HEK293 (cell line): Measurements from ENCODE around the gene KLHDC7B.

ENCODE experiments used
- KLF8 ChIP-seq: fragments of 450-650 bp; formaldehyde crosslinking; IDR thresholded peaks from 2 replicates; pipeline ENCODE4 v1.5.1; 2016; ENCODE audit warnings: missing biosample characterization, missing genetic modification characterization
- OSR2 ChIP-seq: fragments of 450-650 bp; formaldehyde crosslinking; IDR thresholded peaks from 2 replicates; pipeline ENCODE4 v1.5.1; 2016; ENCODE audit warnings: missing biosample characterization, missing genetic modification characterization
- PRDM1 ChIP-seq: fragments of 450-650 bp; formaldehyde crosslinking; IDR thresholded peaks from 2 replicates; pipeline ENCODE4; 2016; ENCODE audit warnings: missing biosample characterization, missing genetic modification characterization
- REST ChIP-seq: fragments of 450-650 bp; formaldehyde crosslinking; IDR thresholded peaks from 2 replicates; pipeline ENCODE4 v1.5.1; 2016; ENCODE audit warnings: missing biosample characterization, missing genetic modification characterization
- SCRT1 ChIP-seq: fragments of 450-650 bp; formaldehyde crosslinking; IDR thresholded peaks from 2 replicates; pipeline ENCODE4 v1.5.1; 2016; ENCODE audit warnings: missing biosample characterization, missing genetic modification characterization, borderline replicate concordance
- SP2 ChIP-seq: fragments of 450-650 bp; formaldehyde crosslinking; IDR thresholded peaks from 2 replicates; pipeline ENCODE4 v1.5.1; 2016; ENCODE audit warnings: missing biosample characterization, missing genetic modification characterization
- ZBTB1 ChIP-seq: fragments of 450-650 bp; formaldehyde crosslinking; IDR thresholded peaks from 2 replicates; pipeline ENCODE4 v1.5.1; 2016; ENCODE audit warnings: missing biosample characterization, missing genetic modification characterization
- ZBTB10 ChIP-seq: fragments of 450-650 bp; formaldehyde crosslinking; IDR thresholded peaks from 2 replicates; pipeline ENCODE4 v1.5.1; 2016; ENCODE audit warnings: missing biosample characterization, missing genetic modification characterization
- ZBTB21 ChIP-seq: fragments of 450-650 bp; formaldehyde crosslinking; IDR thresholded peaks from 2 replicates; pipeline ENCODE4 v1.5.1; 2017; ENCODE audit warnings: missing biosample characterization, missing genetic modification characterization
- ZNF10 ChIP-seq: fragments of 450-650 bp; formaldehyde crosslinking; IDR thresholded peaks from 2 replicates; pipeline ENCODE4 v1.5.1; 2017; ENCODE audit warnings: missing biosample characterization, missing genetic modification characterization
- ZNF2 ChIP-seq: fragments of 450-650 bp; formaldehyde crosslinking; IDR thresholded peaks from 2 replicates; pipeline ENCODE4 v1.5.1; 2016; ENCODE audit warnings: missing biosample characterization, missing genetic modification characterization
- ZNF23 ChIP-seq: fragments of 450-650 bp; formaldehyde crosslinking; IDR thresholded peaks from 2 replicates; pipeline ENCODE4 v1.5.1; 2016; ENCODE audit warnings: missing biosample characterization, missing genetic modification characterization, borderline replicate concordance
- ZNF24 ChIP-seq: fragments of 450-650 bp; formaldehyde crosslinking; IDR thresholded peaks from 2 replicates; pipeline ENCODE4 v1.5.1; 2016; ENCODE audit warnings: missing biosample characterization, missing genetic modification characterization
- ZNF248 ChIP-seq: fragments of 450-650 bp; formaldehyde crosslinking; IDR thresholded peaks from 2 replicates; pipeline ENCODE4 v1.5.1; 2017; ENCODE audit warnings: missing biosample characterization, missing genetic modification characterization
- ZNF302 ChIP-seq: fragments of 450-650 bp; formaldehyde crosslinking; IDR thresholded peaks from 2 replicates; pipeline ENCODE4 v1.5.1; 2016; ENCODE audit warnings: missing biosample characterization, missing genetic modification characterization, low read depth
- ZNF398 ChIP-seq: fragments of 450-650 bp; formaldehyde crosslinking; IDR thresholded peaks from 2 replicates; pipeline ENCODE4 v1.5.1; 2017; ENCODE audit warnings: missing biosample characterization, missing genetic modification characterization
- ZNF423 ChIP-seq: fragments of 450-650 bp; formaldehyde crosslinking; IDR thresholded peaks from 2 replicates; pipeline ENCODE4 v1.5.1; 2016; ENCODE audit warnings: missing biosample characterization, missing genetic modification characterization
- ZNF544 ChIP-seq: fragments of 450-650 bp; formaldehyde crosslinking; IDR thresholded peaks from 2 replicates; pipeline ENCODE4 v1.5.0; 2017; ENCODE audit warnings: missing biosample characterization, missing genetic modification characterization
- ZNF558 ChIP-seq: fragments of 450-650 bp; formaldehyde crosslinking; IDR thresholded peaks from 2 replicates; pipeline ENCODE4 v1.5.1; 2016; ENCODE audit warnings: missing biosample characterization, missing genetic modification characterization
- ZNF580 ChIP-seq: fragments of 450-650 bp; formaldehyde crosslinking; IDR thresholded peaks from 2 replicates; pipeline ENCODE4 v1.5.1; 2016; ENCODE audit warnings: missing biosample characterization, missing genetic modification characterization
- ZNF600 ChIP-seq: fragments of 450-650 bp; formaldehyde crosslinking; IDR thresholded peaks from 2 replicates; pipeline ENCODE4 v1.5.1; 2016; ENCODE audit warnings: missing biosample characterization, missing genetic modification characterization
- ZNF624 ChIP-seq: fragments of 450-650 bp; formaldehyde crosslinking; IDR thresholded peaks from 2 replicates; pipeline ENCODE4 v1.5.1; 2017; ENCODE audit warnings: missing biosample characterization, missing genetic modification characterization
- ZNF629 ChIP-seq: fragments of 450-650 bp; formaldehyde crosslinking; IDR thresholded peaks from 2 replicates; pipeline ENCODE4 v1.5.1; 2017; ENCODE audit warnings: missing biosample characterization, missing genetic modification characterization
- ZNF639 ChIP-seq: fragments of 450-650 bp; formaldehyde crosslinking; IDR thresholded peaks from 2 replicates; pipeline ENCODE4 v1.5.1; 2016; ENCODE audit warnings: missing biosample characterization, missing genetic modification characterization
- ZNF707 ChIP-seq: fragments of 450-650 bp; formaldehyde crosslinking; IDR thresholded peaks from 2 replicates; pipeline ENCODE4 v1.5.1; 2016; ENCODE audit warnings: missing biosample characterization, missing genetic modification characterization
- ZNF747 ChIP-seq: fragments of 450-650 bp; formaldehyde crosslinking; IDR thresholded peaks from 2 replicates; pipeline ENCODE4 v1.5.1; 2016; ENCODE audit warnings: missing biosample characterization, missing genetic modification characterization
- ZSCAN18 ChIP-seq: fragments of 450-650 bp; formaldehyde crosslinking; IDR thresholded peaks from 2 replicates; pipeline ENCODE4 v1.5.1; 2016; ENCODE audit warnings: missing biosample characterization, missing genetic modification characterization
- ZSCAN23 ChIP-seq: fragments of 450-650 bp; formaldehyde crosslinking; IDR thresholded peaks from 2 replicates; pipeline ENCODE4 v1.5.1; 2016; ENCODE audit warnings: missing biosample characterization, missing genetic modification characterization
- ZXDB ChIP-seq: fragments of 450-650 bp; formaldehyde crosslinking; IDR thresholded peaks from 2 replicates; pipeline ENCODE4 v1.5.1; 2016; ENCODE audit warnings: missing biosample characterization, missing genetic modification characterization

Gene KLHDC7B

GRCh38 chr22:50507991-50508884 lies 37.5 kb upstream of the KLHDC7B start, which contains the start of gene NCAPH2 (continued):
- TF ChIP-seq PRDM1 (tag by site-specific recombination) (no peak), ZNF747 (no peak), ZNF2 (tag by site-specific recombination) (0 out of 2 replicates have a peak, but pooled peaks have one; percentile 45), ZBTB1 (no peak), ZNF624 (tag by site-specific recombination) (no peak), ZBTB21 (tag by site-specific recombination) (peak; percentile 98), ZXDB (tag by site-specific recombination) (peak; percentile 93), ZNF10 (tag by site-specific recombination) (no peak), ZNF580 (tag by site-specific recombination) (0 out of 2 replicates have a peak, but pooled peaks have one; percentile 30), ZNF24 (peak; percentile 75; the same call in 1 of the 2 replicates), ZNF639 (tag by site-specific recombination) (peak; percentile 86), REST (tag by site-specific recombination) (no peak), ZNF398 (tag by site-specific recombination) (peak; percentile 60), ZNF248 (tag by site-specific recombination) (no peak), ZSCAN23 (tag by site-specific recombination) (0 out of 2 replicates have a peak, but pooled peaks have one; percentile 57), ZNF558 (tag by site-specific recombination) (no peak), ZNF629 (peak; percentile 99), SCRT1 (tag by site-specific recombination) (no peak), ZNF707 (tag by site-specific recombination) (no peak), ZBTB10 (peak; percentile 95), OSR2 (tag by site-specific recombination) (no peak; the same call in 1 of the 2 replicates), ZNF600 (tag by site-specific recombination) (peak; percentile 40; the same call in 1 of the 2 replicates), ZNF23 (tag by site-specific recombination) (no peak), KLF8 (peak; percentile 100), ZSCAN18 (peak; percentile 77; the same call in 1 of the 2 replicates), ZNF302 (tag by site-specific recombination) (no peak), ZNF544 (tag by site-specific recombination) (no peak), ZNF423 (tag by site-specific recombination) (no peak), SP2 (tag by site-specific recombination) (peak; percentile 87)
